GM12875 (cell line): ENCODE results near the gene ARHGAP12.
A peak's percentile ranks its signal among the peaks of the same experiment; 100 is the strongest.

Source experiments
- H3K4me3 ChIP-seq: one replicate; pipeline ENCODE4 v1.5.1; 2011; ENCODE audit warnings: low read depth, low read length, control low read depth
- TF ChIP-seq, protein P1 (sequence below): IDR thresholded peaks from 2 replicates; pipeline ENCODE4 v1.5.1; 2011; ENCODE audit warnings: low read depth, mild to moderate bottlenecking, control low read depth, inconsistent platforms, low read length, moderate library complexity, borderline replicate concordance; ENCODE audit not compliant: insufficient read depth

Gene ARHGAP12

DNA sequence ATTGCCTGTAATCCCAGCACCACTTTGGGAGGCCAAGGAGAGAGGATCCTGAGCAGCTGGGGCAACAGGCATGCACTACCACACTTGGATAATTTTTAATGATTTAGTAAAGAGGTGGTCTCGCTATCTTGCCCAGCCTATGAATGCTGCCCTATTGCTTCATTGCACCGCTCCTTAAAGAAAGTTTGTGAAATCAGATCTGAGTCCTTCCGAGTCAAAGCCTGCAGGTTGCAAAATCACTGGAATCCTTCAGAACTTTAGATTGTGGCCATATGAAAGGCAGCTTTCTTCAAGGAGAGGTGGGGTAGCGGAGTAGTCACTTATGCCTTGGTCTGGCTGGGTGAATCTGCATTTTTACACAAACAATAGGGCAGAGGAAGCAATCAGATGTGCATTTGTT is 166.3 kb downstream of the ARHGAP12 start:
- TF ChIP-seq, protein P1, sequence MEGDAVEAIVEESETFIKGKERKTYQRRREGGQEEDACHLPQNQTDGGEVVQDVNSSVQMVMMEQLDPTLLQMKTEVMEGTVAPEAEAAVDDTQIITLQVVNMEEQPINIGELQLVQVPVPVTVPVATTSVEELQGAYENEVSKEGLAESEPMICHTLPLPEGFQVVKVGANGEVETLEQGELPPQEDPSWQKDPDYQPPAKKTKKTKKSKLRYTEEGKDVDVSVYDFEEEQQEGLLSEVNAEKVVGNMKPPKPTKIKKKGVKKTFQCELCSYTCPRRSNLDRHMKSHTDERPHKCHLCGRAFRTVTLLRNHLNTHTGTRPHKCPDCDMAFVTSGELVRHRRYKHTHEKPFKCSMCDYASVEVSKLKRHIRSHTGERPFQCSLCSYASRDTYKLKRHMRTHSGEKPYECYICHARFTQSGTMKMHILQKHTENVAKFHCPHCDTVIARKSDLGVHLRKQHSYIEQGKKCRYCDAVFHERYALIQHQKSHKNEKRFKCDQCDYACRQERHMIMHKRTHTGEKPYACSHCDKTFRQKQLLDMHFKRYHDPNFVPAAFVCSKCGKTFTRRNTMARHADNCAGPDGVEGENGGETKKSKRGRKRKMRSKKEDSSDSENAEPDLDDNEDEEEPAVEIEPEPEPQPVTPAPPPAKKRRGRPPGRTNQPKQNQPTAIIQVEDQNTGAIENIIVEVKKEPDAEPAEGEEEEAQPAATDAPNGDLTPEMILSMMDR: no peak
- no peak overlapping the region for H3K4me3 ChIP-seq

DNA sequence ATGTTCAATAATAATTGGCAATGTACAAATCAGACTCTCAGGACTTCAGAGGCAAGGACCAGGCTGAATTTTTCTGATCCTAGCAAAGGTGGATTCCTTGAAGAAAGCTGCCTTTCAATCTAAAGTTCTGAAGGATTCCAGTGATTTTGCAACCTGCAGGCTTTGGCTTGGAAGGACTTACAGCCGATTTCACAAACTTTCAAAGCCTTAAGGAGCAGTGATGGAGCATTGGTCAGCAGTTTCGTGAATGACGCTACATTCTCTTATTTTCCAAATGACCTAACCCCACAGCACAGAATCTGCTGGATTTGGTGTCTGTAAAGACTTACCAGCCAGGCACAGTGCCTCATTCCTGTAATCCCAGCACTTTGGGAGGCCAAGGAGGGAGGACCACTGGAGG is 167.5 kb downstream of the ARHGAP12 start:
- TF ChIP-seq, protein P1: no peak
- H3K4me3 ChIP-seq: no peak overlapping the region

DNA sequence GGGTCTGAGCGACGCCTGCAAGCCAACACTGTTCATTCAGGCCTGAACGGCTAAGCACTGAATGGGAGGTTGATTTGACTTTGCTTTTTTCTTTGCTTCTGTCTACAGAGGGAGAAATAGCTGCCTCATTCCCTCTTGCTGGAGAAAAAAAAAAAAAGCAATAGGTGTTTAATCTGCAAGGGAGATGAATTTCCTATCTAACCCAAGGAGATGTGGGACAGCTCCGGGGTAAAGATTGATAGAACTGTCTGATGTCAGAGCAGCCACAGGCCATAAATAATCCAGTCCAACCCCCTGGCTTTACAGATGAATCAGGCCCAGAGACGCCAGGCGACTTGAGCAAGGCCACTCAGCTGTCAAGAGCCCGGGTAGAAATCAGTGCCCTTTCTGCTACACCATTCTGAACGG is 168.0 kb downstream of the ARHGAP12 start:
- H3K4me3 ChIP-seq: peak overlapping the region; percentile 43
- TF ChIP-seq, protein P1: no peak

DNA sequence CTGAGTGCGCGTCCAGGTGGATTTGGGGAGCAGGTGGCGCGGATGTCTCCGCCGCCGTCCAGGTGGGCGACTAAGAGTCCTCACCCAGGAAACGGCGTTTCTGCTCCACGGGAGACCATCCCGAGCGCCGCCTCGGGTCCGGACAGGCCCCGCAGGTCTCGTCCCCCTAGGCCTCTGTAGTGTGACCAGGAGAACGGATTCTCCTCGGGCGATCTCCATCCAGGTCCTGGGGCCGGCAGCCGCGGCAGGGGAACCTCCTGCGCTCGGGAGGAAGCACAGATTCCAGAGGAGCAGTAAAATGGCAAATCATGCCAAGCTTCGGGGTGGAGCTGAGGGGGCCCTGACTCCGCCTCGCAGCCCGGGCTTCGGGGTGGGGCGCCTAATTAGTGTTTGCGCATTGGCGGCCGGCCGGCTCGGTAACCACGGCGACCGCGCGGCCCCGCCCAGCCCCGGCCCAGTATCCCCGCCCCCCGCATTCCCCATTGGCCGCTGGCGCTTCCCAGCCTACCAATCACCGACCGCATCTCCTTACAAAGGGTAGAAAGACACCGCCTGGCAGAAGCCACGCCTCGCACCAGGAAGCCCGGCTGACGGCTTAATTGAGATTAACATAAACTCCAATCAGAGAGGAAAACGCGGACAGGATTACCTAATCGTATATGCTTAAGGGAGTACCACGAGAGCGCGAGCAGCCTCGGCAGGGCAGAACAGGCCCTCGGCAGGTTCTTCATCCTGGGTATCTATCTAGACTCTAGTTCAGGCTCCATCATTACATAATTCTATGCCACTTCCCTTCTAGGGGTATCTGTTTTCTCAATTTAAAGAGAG is 168.6 kb downstream of the ARHGAP12 start:
- TF ChIP-seq, protein P1: no peak
- peak overlapping the region; percentile 84 for H3K4me3 ChIP-seq

DNA sequence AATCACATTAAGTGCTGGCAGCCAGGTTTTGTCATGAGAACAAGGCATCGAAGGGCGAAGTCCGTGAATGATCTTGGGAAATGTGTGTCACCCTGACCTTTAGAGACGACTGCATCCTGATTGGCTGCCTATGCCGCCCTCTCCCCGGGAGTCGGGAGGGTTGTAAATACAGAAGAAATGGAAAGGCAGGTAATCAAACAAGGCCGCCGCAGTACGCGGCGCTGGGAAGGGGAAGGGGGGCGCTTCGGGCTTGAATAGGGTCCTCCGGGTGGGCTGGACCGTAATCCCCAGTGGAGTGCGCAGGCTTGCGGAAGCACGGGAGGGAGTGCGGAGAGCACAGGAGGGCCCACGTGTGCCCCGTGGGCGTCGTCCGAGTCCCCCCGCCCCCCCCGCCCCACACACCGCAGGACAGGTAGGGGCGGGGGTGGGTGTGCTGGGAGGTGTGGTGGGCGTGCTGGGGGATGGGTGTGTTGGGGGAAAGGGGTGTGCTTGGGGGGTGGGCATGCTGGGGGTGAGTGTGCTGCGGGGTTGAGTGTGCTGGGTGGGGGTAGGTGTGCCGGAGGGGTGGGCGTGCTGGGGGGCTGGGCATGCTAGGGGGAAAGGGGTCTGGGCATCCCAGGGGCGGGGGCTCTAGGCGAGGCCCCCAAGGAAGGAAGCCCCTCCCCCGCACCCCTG is 169.4 kb downstream of the ARHGAP12 start:
- peak overlapping the region; percentile 84 for H3K4me3 ChIP-seq
- TF ChIP-seq, protein P1: no peak

DNA sequence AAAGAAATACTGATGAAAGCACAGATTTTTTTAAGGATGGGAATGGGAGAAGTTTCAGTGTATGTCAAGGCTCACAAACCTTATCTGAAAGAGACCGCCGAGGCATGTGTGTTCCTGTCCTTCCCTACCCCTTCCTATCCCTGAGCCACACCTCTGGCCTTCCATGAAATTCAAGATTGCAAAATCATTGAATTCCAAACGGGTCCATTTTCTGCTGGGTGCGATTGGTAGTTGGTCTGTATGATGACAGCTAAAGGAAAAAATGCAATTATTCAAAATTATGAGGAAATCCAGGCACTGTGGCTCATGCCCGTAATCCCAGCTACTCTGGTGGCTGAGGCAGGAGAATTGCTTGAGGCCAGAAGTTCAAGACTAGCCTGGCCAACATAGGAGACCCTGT is 170.1 kb downstream of the ARHGAP12 start:
- TF ChIP-seq, protein P1: no peak
- no peak overlapping the region for H3K4me3 ChIP-seq

DNA sequence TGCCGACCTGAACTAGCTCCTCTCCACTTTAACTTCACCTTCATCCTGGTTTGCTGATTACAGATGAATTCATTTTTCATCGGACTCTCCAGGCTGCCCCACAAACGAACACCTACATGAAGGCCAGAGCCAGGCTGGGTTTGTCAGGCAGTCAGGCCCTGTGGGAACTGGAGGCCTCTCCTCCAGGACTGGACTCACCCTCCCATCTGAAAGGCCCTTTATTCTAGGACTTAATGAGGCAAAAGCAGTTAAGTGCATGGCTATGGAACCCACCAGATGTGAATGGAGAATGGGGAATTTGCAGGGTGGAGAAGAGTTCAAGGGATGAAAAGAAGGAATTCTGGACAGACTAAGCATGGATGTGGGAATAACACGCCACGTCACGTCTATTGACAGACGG is 170.8 kb downstream of the ARHGAP12 start:
- H3K4me3 ChIP-seq: no peak overlapping the region
- TF ChIP-seq, protein P1: no peak
